ENCODE data around the gene GSTM2. TPM values are rescaled to one million over a fixed set of nuclear protein-coding genes. Genes with fewer than 3 reads are reported as not detected.
"Not testable (repeated sequence)": the region's sequence is repeated elsewhere in the genome, so short reads cannot be mapped to it uniquely, and the experiment has no call there.

GSTM2 gene
- total RNA-seq, 1 experiment from 2014 or later = 2.5 TPM

- intact Hi-C loops (cut with micrococcal nuclease; ENCODE audit: unreplicated experiment) = no loop called here
- no peaks in the 10 kb centered on the region for H3K9me3 Mint-ChIP-seq (ENCODE audit: low read depth, unreplicated experiment)
- peak within 1 kb of the TSS; percentile 66 for H3K4me3 Mint-ChIP-seq (ENCODE audit: low read depth, unreplicated experiment)
- CTCF ChIA-PET = interaction anchor here (0.7 kb wide), 1 partner anchor 48 kb away, joined by 4 read pairs; no protein-coding TSS in a partner anchor
- H3K4me1 Mint-ChIP-seq (ENCODE audit: low read depth, unreplicated experiment) = peaks cover 10% of the 10 kb centered on the region
- TF ChIP-seq, protein P1, sequence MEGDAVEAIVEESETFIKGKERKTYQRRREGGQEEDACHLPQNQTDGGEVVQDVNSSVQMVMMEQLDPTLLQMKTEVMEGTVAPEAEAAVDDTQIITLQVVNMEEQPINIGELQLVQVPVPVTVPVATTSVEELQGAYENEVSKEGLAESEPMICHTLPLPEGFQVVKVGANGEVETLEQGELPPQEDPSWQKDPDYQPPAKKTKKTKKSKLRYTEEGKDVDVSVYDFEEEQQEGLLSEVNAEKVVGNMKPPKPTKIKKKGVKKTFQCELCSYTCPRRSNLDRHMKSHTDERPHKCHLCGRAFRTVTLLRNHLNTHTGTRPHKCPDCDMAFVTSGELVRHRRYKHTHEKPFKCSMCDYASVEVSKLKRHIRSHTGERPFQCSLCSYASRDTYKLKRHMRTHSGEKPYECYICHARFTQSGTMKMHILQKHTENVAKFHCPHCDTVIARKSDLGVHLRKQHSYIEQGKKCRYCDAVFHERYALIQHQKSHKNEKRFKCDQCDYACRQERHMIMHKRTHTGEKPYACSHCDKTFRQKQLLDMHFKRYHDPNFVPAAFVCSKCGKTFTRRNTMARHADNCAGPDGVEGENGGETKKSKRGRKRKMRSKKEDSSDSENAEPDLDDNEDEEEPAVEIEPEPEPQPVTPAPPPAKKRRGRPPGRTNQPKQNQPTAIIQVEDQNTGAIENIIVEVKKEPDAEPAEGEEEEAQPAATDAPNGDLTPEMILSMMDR (IDR thresholded peaks at IDR 0.05; ENCODE audit: unreplicated experiment) = no peak
- H3K36me3 Mint-ChIP-seq (ENCODE audit: insufficient read depth, unreplicated experiment) = peaks cover 5% of the 10 kb centered on the region
- no peak within 1 kb of the TSS for H3K27ac Mint-ChIP-seq (ENCODE audit: unreplicated experiment)
- no peaks in the 10 kb centered on the region for H3K27me3 Mint-ChIP-seq (ENCODE audit: unreplicated experiment)
- BruUV-seq (replicated peaks) = no TSS peak
- DNase-seq = peak; percentile 69
These were observed 20.0 kb downstream of the GSTM2 start, which contains the start of gene GSTM1 for GRCh38 chr1:109687641-109688499. TSS of gene GSTM1 (plus strand) at chr1:109687817. CDS start at chr1:109687874, 57 bp downstream.

DNA sequence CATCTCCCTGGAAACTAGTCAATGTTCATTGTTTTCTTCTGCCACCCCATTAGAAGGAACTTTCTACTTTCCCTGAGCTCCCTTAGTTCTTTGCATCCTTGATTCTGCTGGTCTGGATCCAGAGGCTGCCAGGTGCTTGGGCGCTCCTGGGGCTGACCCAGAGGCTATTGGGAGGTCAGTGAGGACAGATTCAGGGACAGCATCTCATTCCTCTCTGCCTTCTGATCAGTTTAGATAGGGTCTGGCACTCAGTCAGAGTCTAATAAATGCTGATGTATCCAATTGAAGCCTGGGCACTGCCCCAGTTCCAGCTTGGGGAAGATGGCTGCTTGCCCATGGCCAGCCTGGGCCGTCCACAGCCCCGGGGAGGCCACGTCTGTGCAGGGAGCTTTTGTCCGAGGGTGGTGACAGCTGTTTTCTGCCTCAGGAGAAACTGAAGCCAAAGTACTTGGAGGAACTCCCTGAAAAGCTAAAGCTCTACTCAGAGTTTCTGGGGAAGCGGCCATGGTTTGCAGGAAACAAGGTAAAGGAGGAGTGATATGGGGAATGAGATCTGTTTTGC lies 22.1 kb downstream of the GSTM2 start:
- no peak for DNase-seq
- no peak overlapping the region for H3K4me3 Mint-ChIP-seq (ENCODE audit: low read depth, unreplicated experiment)
- no peaks in the 10 kb centered on the region for H3K9me3 Mint-ChIP-seq (ENCODE audit: low read depth, unreplicated experiment)
- CTCF ChIA-PET = no interaction called here
- H3K4me1 Mint-ChIP-seq (ENCODE audit: low read depth, unreplicated experiment) = peaks cover 5% of the 10 kb centered on the region
- H3K27ac Mint-ChIP-seq (ENCODE audit: unreplicated experiment) = no peak overlapping the region
- intact Hi-C loops (cut with micrococcal nuclease; ENCODE audit: unreplicated experiment) = no loop called here
- peaks cover 5% of the 10 kb centered on the region for H3K36me3 Mint-ChIP-seq (ENCODE audit: insufficient read depth, unreplicated experiment)
- BruUV-seq (replicated peaks) = no TSS peak
- TF ChIP-seq, protein P1 (IDR thresholded peaks at IDR 0.05; ENCODE audit: unreplicated experiment) = no peak
- no peaks in the 10 kb centered on the region for H3K27me3 Mint-ChIP-seq (ENCODE audit: unreplicated experiment)

- Mint-ChIP-seq H3K4me3 (ENCODE audit: low read depth, unreplicated experiment) (no peak overlapping the region), H3K27ac (ENCODE audit: unreplicated experiment) (no peak overlapping the region), H3K9me3 (ENCODE audit: low read depth, unreplicated experiment) (no peaks in the 10 kb centered on the region), H3K4me1 (ENCODE audit: low read depth, unreplicated experiment) (no peaks in the 10 kb centered on the region), H3K36me3 (ENCODE audit: insufficient read depth, unreplicated experiment) (peaks cover 5% of the 10 kb centered on the region), H3K27me3 (ENCODE audit: unreplicated experiment) (no peaks in the 10 kb centered on the region)
- BruUV-seq (replicated peaks) = no TSS peak
- no peak for DNase-seq
- CTCF ChIA-PET = no interaction called here
- TF ChIP-seq, protein P1 (IDR thresholded peaks at IDR 0.05; ENCODE audit: unreplicated experiment) = no peak
- intact Hi-C loops (cut with micrococcal nuclease; ENCODE audit: unreplicated experiment) = no loop called here
These were observed 23.9 kb downstream of the GSTM2 start for GRCh38 chr1:109691759-109692158.

- H3K27ac Mint-ChIP-seq (ENCODE audit: unreplicated experiment); H3K4me1 Mint-ChIP-seq (ENCODE audit: low read depth, unreplicated experiment); H3K36me3 Mint-ChIP-seq (ENCODE audit: insufficient read depth, unreplicated experiment); H3K9me3 Mint-ChIP-seq (ENCODE audit: low read depth, unreplicated experiment); CTCF ChIA-PET; intact Hi-C loops (cut with micrococcal nuclease; ENCODE audit: unreplicated experiment); BruUV-seq (replicated peaks); DNase-seq; H3K27me3 Mint-ChIP-seq (ENCODE audit: unreplicated experiment); H3K4me3 Mint-ChIP-seq (ENCODE audit: low read depth, unreplicated experiment): not testable (repeated sequence)
These were observed 26.5 kb downstream of the GSTM2 start for GRCh38 chr1:109694400-109694799.

GRCh38 chr1:109695138-109695537 lies 27.3 kb downstream of the GSTM2 start:
- CTCF ChIA-PET; H3K27ac Mint-ChIP-seq (ENCODE audit: unreplicated experiment); BruUV-seq (replicated peaks); intact Hi-C loops (cut with micrococcal nuclease; ENCODE audit: unreplicated experiment); H3K36me3 Mint-ChIP-seq (ENCODE audit: insufficient read depth, unreplicated experiment); H3K4me1 Mint-ChIP-seq (ENCODE audit: low read depth, unreplicated experiment); DNase-seq; H3K4me3 Mint-ChIP-seq (ENCODE audit: low read depth, unreplicated experiment); H3K27me3 Mint-ChIP-seq (ENCODE audit: unreplicated experiment); H3K9me3 Mint-ChIP-seq (ENCODE audit: low read depth, unreplicated experiment): not testable (repeated sequence)

All from Calu3 (cell line).